A549 (cell line): ENCODE measurements around the gene SDSL. TPM values are rescaled to one million over a fixed set of nuclear protein-coding genes. Genes with fewer than 3 reads are reported as not detected.

Experiments used
- ATAC-seq, 2 experiments: fragments of 200-7000 bp in 1 of 2; fragments of >200 bp in 1 of 2; cut with Nextera tagmentation in 1 of 2; cut with Tn5 transposase in 1 of 2; 3 replicates each; pipeline versions ENCODE4 v1.8.0 to v1.9.1; 2018 to 2020; ENCODE audit warnings: mild to moderate bottlenecking in 1 of 2, moderate library complexity in 1 of 2
- CTCF ChIA-PET: fragments of 300-600 bp; sonication (Branson Sonifier 250); formaldehyde crosslinking; extraction: SDS; loops from one replicate; lab custom pipeline; 2021; ENCODE audit warnings: antibody characterized with exemption, inconsistent platforms; lab: Yijun Ruan, JAX
- POLR2A ChIA-PET: fragments of 350-600 bp; formaldehyde crosslinking; extraction: SDS; loops from one replicate; lab custom pipeline; 2021; ENCODE audit warnings: antibody characterized with exemption, inconsistent platforms; lab: Yijun Ruan, JAX
- DNase-seq, 2 experiments: peaks; one replicate each; pipeline versions ENCODE4 v3.0.0 to v3.0.0-alpha.2; 2011 to 2016; ENCODE audit warnings: low read depth in 1 of 2, low spot score in 1 of 2
- FAIRE-seq: peaks from 2 replicates; lab custom pipeline; 2011; peaks lifted over from hg19 to GRCh38; lab: Jason Lieb, UNC
- H3K27ac ChIP-seq, 2 experiments: fragments of >200 bp; sonication (Bioruptor Twin); formaldehyde crosslinking; 3 replicates each; pipeline ENCODE4 v1.5.1; 2016 to 2017
- H3K4me1 ChIP-seq: fragments of >200 bp; sonication (Bioruptor Twin); formaldehyde crosslinking; 3 replicates; pipeline ENCODE4 v1.6.1; 2016
- H3K4me2 ChIP-seq: fragments of >200 bp; sonication (Bioruptor Twin); formaldehyde crosslinking; 3 replicates; pipeline ENCODE4 v1.6.1; 2016
- H3K4me3 ChIP-seq: fragments of >200 bp; sonication (Bioruptor Twin); formaldehyde crosslinking; 3 replicates; pipeline ENCODE4 v1.5.1; 2016
- H3K9me3 ChIP-seq: fragments of >200 bp; sonication (Bioruptor Twin); formaldehyde crosslinking; 3 replicates; pipeline ENCODE4 v1.6.1; 2016
- BHLHE40 ChIP-seq: IDR thresholded peaks from 2 replicates; pipeline ENCODE4 v1.6.1; 2012; ENCODE audit warnings: low read depth, low read length, inconsistent platforms
- CEBPB ChIP-seq, 2 experiments: fragments of >200 bp in 1 of 2; sonication (Bioruptor Twin) in 1 of 2; formaldehyde crosslinking in 1 of 2; IDR thresholded peaks; 2 replicates each; pipeline ENCODE4 v1.6.1; 2012 to 2016
- ELK1 ChIP-seq: fragments of 150-350 bp; IDR thresholded peaks from 2 replicates; pipeline ENCODE4 v1.6.1; 2014; ENCODE audit warnings: low read depth, mild to moderate bottlenecking, low read length
- ESRRA ChIP-seq: fragments of 150-350 bp; IDR thresholded peaks from 2 replicates; pipeline ENCODE4 v1.6.1; 2014; ENCODE audit warnings: mild to moderate bottlenecking, low read length, borderline replicate concordance
- FOSB ChIP-seq: fragments of 250-450 bp; sonication (Bioruptor Pico); IDR thresholded peaks from 2 replicates; pipeline ENCODE4 v1.5.0; 2020; ENCODE audit warnings: mild to moderate bottlenecking, moderate library complexity
- HDAC2 ChIP-seq: fragments of 200-600 bp; sonication (generic); IDR thresholded peaks from 2 replicates; pipeline ENCODE4 v1.6.1; 2016
- HEYL ChIP-seq: fragments of 250-450 bp; sonication (Bioruptor Pico); IDR thresholded peaks from 2 replicates; pipeline ENCODE4 v1.8.0; 2021; ENCODE audit warnings: mild to moderate bottlenecking, moderate library complexity
- HMGXB4 ChIP-seq: fragments of 250-450 bp; sonication (Bioruptor Pico); IDR thresholded peaks from 2 replicates; pipeline ENCODE4 v1.5.0; 2021; ENCODE audit warnings: mild to moderate bottlenecking, moderate library complexity, borderline replicate concordance
- HOXA7 ChIP-seq: fragments of 250-450 bp; sonication (Bioruptor Pico); IDR thresholded peaks from 2 replicates; pipeline ENCODE4 v1.5.0; 2020; ENCODE audit warnings: mild to moderate bottlenecking, moderate library complexity
- HOXB13 ChIP-seq: fragments of 250-450 bp; sonication (Bioruptor Pico); IDR thresholded peaks from 2 replicates; pipeline ENCODE4 v1.5.0; 2020; ENCODE audit warnings: low read depth, mild to moderate bottlenecking, moderate library complexity
- JUN ChIP-seq, 2 experiments: fragments of >200 bp; sonication (Bioruptor Twin); formaldehyde crosslinking; IDR thresholded peaks; 2 replicates in 1 of 2; 3 replicates in 1 of 2; pipeline ENCODE4 v1.6.1; 2016 to 2017
- JUNB ChIP-seq: fragments of >200 bp; sonication (Bioruptor Twin); formaldehyde crosslinking; IDR thresholded peaks from 2 replicates; pipeline ENCODE4 v1.6.1; 2016
- KDM1A ChIP-seq: fragments of 200-600 bp; sonication (generic); IDR thresholded peaks from 2 replicates; pipeline ENCODE4 v1.6.1; 2016; ENCODE audit warnings: low read depth, mild to moderate bottlenecking
- KDM5A ChIP-seq: fragments of 200-600 bp; sonication (generic); IDR thresholded peaks from 2 replicates; pipeline ENCODE4 v1.6.1; 2016; ENCODE audit warnings: antibody characterized with exemption, mild to moderate bottlenecking
- MAZ ChIP-seq: fragments of 150-350 bp; IDR thresholded peaks from 2 replicates; pipeline ENCODE4 v1.6.1; 2014; ENCODE audit warnings: antibody characterized with exemption, low read depth, low read length, borderline replicate concordance
- MYC ChIP-seq: IDR thresholded peaks from 2 replicates; pipeline ENCODE4 v1.6.1; 2012; ENCODE audit warnings: mild to moderate bottlenecking, inconsistent platforms, low read length, improper control_type of control experiment, borderline replicate concordance
- NPAS2 ChIP-seq: fragments of 250-450 bp; sonication (Bioruptor Pico); IDR thresholded peaks from 2 replicates; pipeline ENCODE4 v1.8.0; 2022; ENCODE audit warnings: mild to moderate bottlenecking, moderate library complexity, borderline replicate concordance
- POLR2AphosphoS2 ChIP-seq: conservative IDR thresholded peaks from 2 replicates; pipeline ENCODE4 v1.6.1; 2012; ENCODE audit warnings: low read length, improper control_type of control experiment, inconsistent platforms
- RARB ChIP-seq: fragments of 250-450 bp; sonication (Bioruptor Pico); IDR thresholded peaks from 2 replicates; pipeline ENCODE4 v1.8.0; 2021; ENCODE audit warnings: mild to moderate bottlenecking, moderate library complexity
- RCOR1 ChIP-seq: fragments of 150-350 bp; IDR thresholded peaks from 2 replicates; pipeline ENCODE4 v1.6.1; 2014; ENCODE audit warnings: antibody characterized with exemption, low read length, low read depth
- RFX5 ChIP-seq: fragments of 450-650 bp; IDR thresholded peaks from 2 replicates; pipeline ENCODE4 v1.7.1; 2014; ENCODE audit warnings: antibody characterized with exemption, mild to moderate bottlenecking, moderate library complexity
- RNF2 ChIP-seq: fragments of 200-600 bp; sonication (generic); IDR thresholded peaks from 2 replicates; pipeline ENCODE4 v1.6.1; 2016; ENCODE audit warnings: low read depth, mild to moderate bottlenecking, antibody characterized with exemption, moderate library complexity, borderline replicate concordance
- USF2 ChIP-seq: fragments of 450-650 bp; IDR thresholded peaks from 2 replicates; pipeline ENCODE4 v1.6.1; 2014; ENCODE audit warnings: antibody characterized with exemption
- ZFP36 ChIP-seq: fragments of 450-650 bp; IDR thresholded peaks from 2 replicates; pipeline ENCODE4 v1.6.1; 2014; ENCODE audit warnings: borderline replicate concordance; ENCODE audit not compliant: partially characterized antibody
- WGBS: methylation state at CpG from one replicate; pipeline ENCODE4 v1.1.6; 2017; ENCODE audit errors: missing lambda C conversion rate; 5-methylcytosine and 5-hydroxymethylcytosine counted together
- polyA plus RNA-seq, 4 experiments: library from polyadenylated mRNA; depleted of rRNA in 3 of 4; stranded (reverse); fragments of >200 nt; fragmentation: RNase III in 1 of 4; extraction: RNeasy Plus Mini Kit Qiagen cat#74134 plus additional on column Dnase treatment in 1 of 4; gene quantifications; 2 replicates in 3 of 4; 3 replicates in 1 of 4; pipeline ENCODE4 v1.2.3, GENCODE V29; 2011 to 2017
- TF ChIP-seq, protein P1 (sequence below): fragments of >200 bp; sonication (Bioruptor Twin); formaldehyde crosslinking; IDR thresholded peaks from 2 replicates; pipeline ENCODE4 v1.6.1; 2016
- TF ChIP-seq, protein P2 (sequence below): fragments of 200-600 bp; sonication (generic); IDR thresholded peaks from 2 replicates; pipeline ENCODE4 v1.6.1; 2016; ENCODE audit warnings: antibody characterized with exemption, mild to moderate bottlenecking, moderate library complexity
- TF ChIP-seq, protein P3 (sequence below): fragments of 250-450 bp; sonication (Bioruptor Pico); IDR thresholded peaks from 2 replicates; pipeline ENCODE4 v1.5.0; 2020; ENCODE audit warnings: low read depth, mild to moderate bottlenecking, moderate library complexity

Gene SDSL
- polyA plus RNA-seq, 2 of the 4 experiments (the other 2 are of a cell fraction), result 21.0 to 26.7 TPM

GRCh38 chr12:113385282-113385882 is 36.8 kb upstream of the SDSL start:
- H3K9me3 ChIP-seq, result no peaks in the 10 kb centered on the region
- POLR2A ChIA-PET, result no interaction called here
- ATAC-seq, result peak in 1 of 2 experiments; percentile 10; a peak in 2 of 6 replicates
- no peak for TF ChIP-seq HEYL (CRISPR knock-in tag)
- no peak for TF ChIP-seq RARB
- TF ChIP-seq, protein P1, sequence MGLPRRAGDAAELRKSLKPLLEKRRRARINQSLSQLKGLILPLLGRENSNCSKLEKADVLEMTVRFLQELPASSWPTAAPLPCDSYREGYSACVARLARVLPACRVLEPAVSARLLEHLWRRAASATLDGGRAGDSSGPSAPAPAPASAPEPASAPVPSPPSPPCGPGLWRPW, result no peak
- no peak for TF ChIP-seq ZFP36
- no peak for TF ChIP-seq HDAC2
- no peak for TF ChIP-seq HOXB13 (CRISPR knock-in tag)
- TF ChIP-seq RCOR1, result no peak
- TF ChIP-seq, protein P2, sequence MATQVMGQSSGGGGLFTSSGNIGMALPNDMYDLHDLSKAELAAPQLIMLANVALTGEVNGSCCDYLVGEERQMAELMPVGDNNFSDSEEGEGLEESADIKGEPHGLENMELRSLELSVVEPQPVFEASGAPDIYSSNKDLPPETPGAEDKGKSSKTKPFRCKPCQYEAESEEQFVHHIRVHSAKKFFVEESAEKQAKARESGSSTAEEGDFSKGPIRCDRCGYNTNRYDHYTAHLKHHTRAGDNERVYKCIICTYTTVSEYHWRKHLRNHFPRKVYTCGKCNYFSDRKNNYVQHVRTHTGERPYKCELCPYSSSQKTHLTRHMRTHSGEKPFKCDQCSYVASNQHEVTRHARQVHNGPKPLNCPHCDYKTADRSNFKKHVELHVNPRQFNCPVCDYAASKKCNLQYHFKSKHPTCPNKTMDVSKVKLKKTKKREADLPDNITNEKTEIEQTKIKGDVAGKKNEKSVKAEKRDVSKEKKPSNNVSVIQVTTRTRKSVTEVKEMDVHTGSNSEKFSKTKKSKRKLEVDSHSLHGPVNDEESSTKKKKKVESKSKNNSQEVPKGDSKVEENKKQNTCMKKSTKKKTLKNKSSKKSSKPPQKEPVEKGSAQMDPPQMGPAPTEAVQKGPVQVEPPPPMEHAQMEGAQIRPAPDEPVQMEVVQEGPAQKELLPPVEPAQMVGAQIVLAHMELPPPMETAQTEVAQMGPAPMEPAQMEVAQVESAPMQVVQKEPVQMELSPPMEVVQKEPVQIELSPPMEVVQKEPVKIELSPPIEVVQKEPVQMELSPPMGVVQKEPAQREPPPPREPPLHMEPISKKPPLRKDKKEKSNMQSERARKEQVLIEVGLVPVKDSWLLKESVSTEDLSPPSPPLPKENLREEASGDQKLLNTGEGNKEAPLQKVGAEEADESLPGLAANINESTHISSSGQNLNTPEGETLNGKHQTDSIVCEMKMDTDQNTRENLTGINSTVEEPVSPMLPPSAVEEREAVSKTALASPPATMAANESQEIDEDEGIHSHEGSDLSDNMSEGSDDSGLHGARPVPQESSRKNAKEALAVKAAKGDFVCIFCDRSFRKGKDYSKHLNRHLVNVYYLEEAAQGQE, result no peak
- no peak for TF ChIP-seq KDM5A
- TF ChIP-seq FOSB (CRISPR knock-in tag), result no peak
- no peak for TF ChIP-seq RFX5
- no peak for TF ChIP-seq BHLHE40
- TF ChIP-seq RNF2, result no peak
- TF ChIP-seq USF2, result no peak
- TF ChIP-seq HOXA7 (CRISPR knock-in tag), result no peak
- TF ChIP-seq JUN (IDR thresholded peaks at IDR 0.05), result no peak
- TF ChIP-seq HMGXB4 (CRISPR knock-in tag), result no peak
- no peak for TF ChIP-seq MYC
- TF ChIP-seq ESRRA, result no peak
- 91% methylated on average over 6 of the region's 6 CpGs for WGBS
- CTCF ChIA-PET, result interaction anchor here (3.7 kb wide), 1 partner anchor 40 kb away, joined by 14 read pairs; no protein-coding TSS in a partner anchor
- no peak overlapping the region for H3K27ac ChIP-seq
- H3K4me2 ChIP-seq, result no peak overlapping the region
- H3K4me1 ChIP-seq, result no peaks in the 10 kb centered on the region
- no peak for DNase-seq
- H3K4me3 ChIP-seq, result no peak overlapping the region
- no peak for FAIRE-seq

- FAIRE-seq, result no peak
- ChIA-PET POLR2A (no interaction called here), CTCF (interaction anchor here (1.8 to 3.7 kb wide), 2 partner anchors 18 to 38 kb away, joined by 4 to 14 read pairs; no protein-coding TSS in a partner anchor)
- ATAC-seq, result no peak
- H3K4me3 ChIP-seq, result no peak overlapping the region
- DNase-seq, result no peak
- no peak overlapping the region for H3K27ac ChIP-seq
- H3K4me1 ChIP-seq, result no peaks in the 10 kb centered on the region
- WGBS, result 99% methylated on average over 12 of the region's 12 CpGs
- no peaks in the 10 kb centered on the region for H3K9me3 ChIP-seq
- TF ChIP-seq KDM1A (no peak), CEBPB (IDR thresholded peaks at IDR 0.05) (no peak), JUNB (no peak), NPAS2 (CRISPR knock-in tag) (no peak), MAZ (no peak), ELK1 (no peak), POLR2AphosphoS2 (no peak)
- TF ChIP-seq, protein P3, sequence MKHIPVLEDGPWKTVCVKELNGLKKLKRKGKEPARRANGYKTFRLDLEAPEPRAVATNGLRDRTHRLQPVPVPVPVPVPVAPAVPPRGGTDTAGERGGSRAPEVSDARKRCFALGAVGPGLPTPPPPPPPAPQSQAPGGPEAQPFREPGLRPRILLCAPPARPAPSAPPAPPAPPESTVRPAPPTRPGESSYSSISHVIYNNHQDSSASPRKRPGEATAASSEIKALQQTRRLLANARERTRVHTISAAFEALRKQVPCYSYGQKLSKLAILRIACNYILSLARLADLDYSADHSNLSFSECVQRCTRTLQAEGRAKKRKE, result no peak
- H3K4me2 ChIP-seq, result no peak overlapping the region
Measured at GRCh38 chr12:113386866-113387566, 35.2 kb upstream of the SDSL start.
